GM12878 (cell line): Measurements from ENCODE around the gene NUAK1.

ENCODE experiments used
- CTCF ChIP-seq, 3 experiments: IDR thresholded peaks in 2 of 3; conservative IDR thresholded peaks in 1 of 3; 2 replicates each; pipeline ENCODE4 v1.5.1; 2011; ENCODE audit warnings: low read depth in 3 of 3, low read length in 3 of 3, mild to moderate bottlenecking in 3 of 3, control low read depth in 2 of 3, moderate library complexity in 2 of 3, inconsistent platforms in 1 of 3, mixed read lengths in 1 of 3; ENCODE audit not compliant: control insufficient read depth in 2 of 3, insufficient read depth in 1 of 3; ENCODE audit errors: extremely low read depth in 1 of 3
- ESRRA ChIP-seq: IDR thresholded peaks from 2 replicates; pipeline ENCODE4 v1.6.1; 2012; ENCODE audit warnings: mild to moderate bottlenecking, low read length, improper control_type of control experiment
- ETV6 ChIP-seq, 2 experiments: fragments of 450-650 bp in 1 of 2; IDR thresholded peaks in 1 of 2; conservative IDR thresholded peaks in 1 of 2; 2 replicates each; pipeline ENCODE4 v1.6.1; 2014; ENCODE audit warnings: antibody characterized with exemption in 1 of 2, borderline replicate concordance in 1 of 2, low read depth in 1 of 2, mild to moderate bottlenecking in 1 of 2, moderate library complexity in 1 of 2
- SMC3 ChIP-seq: IDR thresholded peaks from 2 replicates; pipeline ENCODE4 v1.6.1; 2011; ENCODE audit warnings: low read length, improper control_type of control experiment, borderline replicate concordance
- USF2 ChIP-seq: IDR thresholded peaks from 2 replicates; pipeline ENCODE4 v1.6.1; 2011; ENCODE audit warnings: low read depth, low read length, improper control_type of control experiment, borderline replicate concordance
- ZNF24 ChIP-seq: fragments of 450-650 bp; IDR thresholded peaks from 2 replicates; pipeline ENCODE4 v1.6.1; 2017; ENCODE audit warnings: antibody characterized with exemption, mild to moderate bottlenecking

- TF ChIP-seq ZNF24 (no peak), SMC3 (no peak), USF2 (no peak), CTCF (IDR thresholded peaks at IDR 0.05 in 2 of 3, conservative IDR thresholded peaks at IDR 0.05 in 1 of 3; ENCODE audit: control insufficient read depth in 2 of 3, extremely low read depth in 1 of 3, insufficient read depth in 1 of 3, low read depth in 3 of 3, low read length in 3 of 3) (no peak), ESRRA (no peak), ETV6 (conservative IDR thresholded peaks at IDR 0.05 in 1 of 2, IDR thresholded peaks at IDR 0.05 in 1 of 2; ENCODE audit: borderline replicate concordance in 1 of 2, low read depth in 1 of 2) (no peak)
Observed at GRCh38 chr12:106085213-106085612, 53.5 kb downstream of the NUAK1 start.
